Medulla oblongata (tissue), 1 donor: Measurements from ENCODE around the gene ADIG.
A peak's percentile ranks its signal among the peaks of the same experiment; 100 is the strongest.

Source experiments
- DNase-seq: peaks from one replicate; pipeline ENCODE4 v3.0.0-alpha.2; 2015; ENCODE audit errors: extremely low spot score

Gene ADIG

GRCh38 chr20:38630727-38631126 lies 49.7 kb downstream of the ADIG start:
- DNase-seq: no peak

GRCh38 chr20:38631155-38632022 lies 50.4 kb downstream of the ADIG start:
- no peak for DNase-seq

DNA sequence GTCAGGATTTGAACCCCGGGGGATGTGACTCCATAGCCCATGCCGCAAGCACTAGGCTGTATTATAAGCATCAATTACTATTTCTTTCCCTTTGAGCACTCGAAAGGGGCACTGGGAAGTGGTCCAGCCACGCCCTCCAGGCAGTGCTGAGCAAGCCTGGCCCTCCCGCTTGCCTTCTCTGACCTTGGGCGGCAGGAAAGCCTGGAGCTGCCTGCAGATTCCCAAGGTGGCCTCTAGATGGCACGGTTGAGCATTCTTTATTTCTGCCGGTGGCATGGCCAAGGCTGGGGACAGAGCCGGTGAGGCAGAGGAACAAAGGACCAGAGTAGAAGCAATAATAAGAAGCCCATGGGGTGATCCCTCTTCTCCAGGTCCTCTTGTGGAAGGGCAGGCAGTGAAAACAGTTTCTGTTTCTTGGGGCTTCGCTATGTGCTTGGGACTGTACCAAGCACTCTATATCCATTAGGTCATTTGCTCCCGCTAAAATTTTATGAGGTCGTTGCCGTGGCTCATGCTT lies 52.6 kb downstream of the ADIG start:
- peak; percentile 27 for DNase-seq

DNA sequence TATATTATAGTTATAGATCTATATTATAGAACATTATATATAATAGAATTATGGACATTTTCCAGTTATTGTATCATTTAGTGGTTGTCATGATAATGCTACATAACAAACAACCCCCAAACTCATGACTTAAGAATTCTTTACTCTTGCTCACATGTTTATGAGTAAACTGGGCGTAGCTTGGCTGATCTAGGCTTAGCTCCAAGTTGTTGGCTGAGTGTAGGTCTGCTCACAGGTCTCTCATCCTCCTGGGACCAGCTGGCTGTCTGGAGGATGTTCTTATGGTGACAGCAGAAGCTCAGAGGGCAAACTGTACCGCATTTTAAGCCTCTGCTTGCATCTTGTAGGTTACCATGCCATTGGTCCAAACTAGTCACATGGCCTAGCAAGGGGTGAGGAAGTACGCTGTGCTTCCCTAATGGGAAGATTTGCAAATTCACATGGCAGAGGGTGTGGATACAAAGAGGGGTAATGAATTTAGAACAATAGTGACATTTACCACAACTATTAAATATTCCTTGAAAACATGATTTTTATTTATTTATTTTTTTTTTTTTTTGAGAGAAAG lies 54.8 kb downstream of the ADIG start:
- no peak for DNase-seq
